HepG2 (cell line): ENCODE data around the gene WDSUB1. TPM values are rescaled to one million over a fixed set of nuclear protein-coding genes. Genes with fewer than 3 reads are reported as not detected.

Experiments
- CEBPB ChIP-seq: IDR thresholded peaks from 2 replicates; pipeline ENCODE4 v1.6.1; 2011; ENCODE audit warnings: low read depth, low read length, improper control_type of control experiment, borderline replicate concordance
- FOSL2 ChIP-seq: sonication (generic); formaldehyde crosslinking; IDR thresholded peaks from 2 replicates; pipeline ENCODE4 v1.4.0; 2020; ENCODE audit warnings: missing genetic modification reagents
- KLF13 ChIP-seq: sonication (generic); formaldehyde crosslinking; IDR thresholded peaks from 2 replicates; pipeline ENCODE4 v1.4.0; 2020; ENCODE audit warnings: mild to moderate bottlenecking, missing genetic modification reagents
- MNT ChIP-seq: fragments of 450-650 bp; IDR thresholded peaks from 2 replicates; pipeline ENCODE4 v1.6.1; 2016
- NR2C2 ChIP-seq: sonication (generic); formaldehyde crosslinking; IDR thresholded peaks from 2 replicates; pipeline ENCODE4 v1.4.0; 2020; ENCODE audit warnings: missing genetic modification reagents, mild to moderate bottlenecking, moderate library complexity, borderline replicate concordance
- RBAK ChIP-seq: sonication (generic); formaldehyde crosslinking; IDR thresholded peaks from 2 replicates; pipeline ENCODE4 v1.5.1; 2020; ENCODE audit warnings: mild to moderate bottlenecking, missing genetic modification reagents
- TCF7 ChIP-seq: sonication (generic); IDR thresholded peaks from 2 replicates; pipeline ENCODE4 v1.6.1; 2016; ENCODE audit warnings: antibody characterized with exemption, low read depth
- TOPORS ChIP-seq: sonication (generic); formaldehyde crosslinking; IDR thresholded peaks from 2 replicates; pipeline ENCODE4 v1.8.0; 2023; ENCODE audit warnings: mild to moderate bottlenecking, missing genetic modification reagents
- ZBTB3 ChIP-seq: sonication (generic); formaldehyde crosslinking; IDR thresholded peaks from 2 replicates; pipeline ENCODE4 v1.4.0; 2020; ENCODE audit warnings: low read depth, mild to moderate bottlenecking, moderate library complexity, missing genetic modification reagents, borderline replicate concordance
- ZBTB42 ChIP-seq: sonication (generic); formaldehyde crosslinking; IDR thresholded peaks from 2 replicates; pipeline ENCODE4 v1.5.0; 2020; ENCODE audit warnings: mild to moderate bottlenecking, missing genetic modification reagents
- ZNF138 ChIP-seq: sonication (generic); formaldehyde crosslinking; IDR thresholded peaks from 2 replicates; pipeline ENCODE4 v1.5.0; 2020; ENCODE audit warnings: mild to moderate bottlenecking, low read depth, missing genetic modification reagents
- ZNF317 ChIP-seq: sonication (generic); formaldehyde crosslinking; IDR thresholded peaks from 2 replicates; pipeline ENCODE4 v1.5.0; 2020; ENCODE audit warnings: mild to moderate bottlenecking, missing genetic modification reagents
- ZNF615 ChIP-seq: sonication (generic); formaldehyde crosslinking; IDR thresholded peaks from 2 replicates; pipeline ENCODE4 v1.5.0; 2020; ENCODE audit warnings: mild to moderate bottlenecking, missing genetic modification reagents, borderline replicate concordance
- ZNF773 ChIP-seq: sonication (generic); formaldehyde crosslinking; IDR thresholded peaks from 2 replicates; pipeline ENCODE4 v1.4.0; 2020; ENCODE audit warnings: missing genetic modification reagents, borderline replicate concordance
- polyA plus RNA-seq, 8 experiments: library from polyadenylated mRNA; depleted of rRNA in 3 of 8; stranded (reverse) in 7 of 8; unstranded in 1 of 8; fragments of >200 nt; fragmentation: Illumina TruSeq in 4 of 8; extraction: Trizol in 4 of 8; gene quantifications; 2 replicates each; pipeline versions ENCODE4 v1.2.1 to v1.2.3, GENCODE V29; 2011 to 2016; ENCODE audit warnings: low read depth in 4 of 8, missing spikeins in 1 of 8, mixed read lengths in 1 of 8; ENCODE audit not compliant: insufficient read depth in 1 of 8
- total RNA-seq, 5 experiments: library from RNA; depleted of rRNA; stranded (reverse); fragments of >200 nt; fragmentation: Illumina TruSeq; extraction: Trizol; gene quantifications; 2 replicates each; pipeline ENCODE4 v1.2.3, GENCODE V29; 2016; ENCODE audit warnings: low read depth in 1 of 5
- TF ChIP-seq, protein P1 (sequence below): IDR thresholded peaks from 2 replicates; pipeline ENCODE4 v1.6.1; 2016; ENCODE audit warnings: low read depth, missing genetic modification reagents, missing compliant biosample characterization
- TF ChIP-seq, protein P2 (sequence below): sonication (generic); formaldehyde crosslinking; IDR thresholded peaks from 2 replicates; pipeline ENCODE4 v1.5.1; 2020; ENCODE audit warnings: mild to moderate bottlenecking, missing genetic modification reagents, borderline replicate concordance
- TF ChIP-seq, protein P3 (sequence below): sonication (generic); formaldehyde crosslinking; IDR thresholded peaks from 2 replicates; pipeline ENCODE4 v1.8.0; 2022; ENCODE audit warnings: mild to moderate bottlenecking, missing genetic modification reagents

WDSUB1 gene
- total and polyA plus RNA-seq, 2 of the 13 experiments (the other 11 are each of a cell fraction or from before 2014, with no cell fraction given), result 10.1 to 10.7 TPM

DNA sequence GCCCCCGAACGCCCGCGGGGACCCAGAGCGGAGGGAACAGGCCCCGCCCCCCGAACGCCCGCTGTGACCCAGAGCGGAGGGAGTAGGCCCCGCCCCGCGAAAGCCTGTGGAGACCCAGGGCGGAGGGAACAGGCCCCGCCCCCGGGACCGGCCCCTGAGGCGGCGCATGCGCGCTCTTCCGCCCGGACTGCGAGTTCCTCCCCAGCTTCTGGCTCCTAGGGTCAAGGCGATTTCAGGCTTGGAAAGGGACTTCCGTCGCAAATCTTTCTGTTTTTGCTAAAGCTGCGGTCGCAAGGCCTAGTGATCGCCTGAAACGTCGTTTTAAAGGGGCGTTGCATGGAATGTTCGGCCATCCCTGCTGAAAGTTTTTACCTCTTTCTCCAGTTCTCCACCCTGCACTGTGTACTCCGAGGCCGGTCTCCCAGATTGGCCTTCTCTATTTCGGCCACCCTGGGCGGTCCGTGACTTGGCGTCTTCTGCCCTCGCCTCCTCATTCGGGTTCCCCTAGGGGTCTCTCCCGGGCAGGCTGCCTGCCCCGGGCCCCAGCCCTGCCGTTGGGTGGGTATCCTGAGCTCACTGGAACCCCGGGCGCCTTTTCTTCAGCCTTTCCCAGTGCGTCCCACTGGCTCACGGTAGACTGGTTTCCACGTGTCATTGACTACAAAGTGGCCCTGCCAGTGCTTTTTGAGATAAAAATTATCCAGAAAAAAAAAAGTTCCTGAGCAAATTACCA lies 372 bp upstream of the WDSUB1 start (continued):
- TF ChIP-seq, protein P1, sequence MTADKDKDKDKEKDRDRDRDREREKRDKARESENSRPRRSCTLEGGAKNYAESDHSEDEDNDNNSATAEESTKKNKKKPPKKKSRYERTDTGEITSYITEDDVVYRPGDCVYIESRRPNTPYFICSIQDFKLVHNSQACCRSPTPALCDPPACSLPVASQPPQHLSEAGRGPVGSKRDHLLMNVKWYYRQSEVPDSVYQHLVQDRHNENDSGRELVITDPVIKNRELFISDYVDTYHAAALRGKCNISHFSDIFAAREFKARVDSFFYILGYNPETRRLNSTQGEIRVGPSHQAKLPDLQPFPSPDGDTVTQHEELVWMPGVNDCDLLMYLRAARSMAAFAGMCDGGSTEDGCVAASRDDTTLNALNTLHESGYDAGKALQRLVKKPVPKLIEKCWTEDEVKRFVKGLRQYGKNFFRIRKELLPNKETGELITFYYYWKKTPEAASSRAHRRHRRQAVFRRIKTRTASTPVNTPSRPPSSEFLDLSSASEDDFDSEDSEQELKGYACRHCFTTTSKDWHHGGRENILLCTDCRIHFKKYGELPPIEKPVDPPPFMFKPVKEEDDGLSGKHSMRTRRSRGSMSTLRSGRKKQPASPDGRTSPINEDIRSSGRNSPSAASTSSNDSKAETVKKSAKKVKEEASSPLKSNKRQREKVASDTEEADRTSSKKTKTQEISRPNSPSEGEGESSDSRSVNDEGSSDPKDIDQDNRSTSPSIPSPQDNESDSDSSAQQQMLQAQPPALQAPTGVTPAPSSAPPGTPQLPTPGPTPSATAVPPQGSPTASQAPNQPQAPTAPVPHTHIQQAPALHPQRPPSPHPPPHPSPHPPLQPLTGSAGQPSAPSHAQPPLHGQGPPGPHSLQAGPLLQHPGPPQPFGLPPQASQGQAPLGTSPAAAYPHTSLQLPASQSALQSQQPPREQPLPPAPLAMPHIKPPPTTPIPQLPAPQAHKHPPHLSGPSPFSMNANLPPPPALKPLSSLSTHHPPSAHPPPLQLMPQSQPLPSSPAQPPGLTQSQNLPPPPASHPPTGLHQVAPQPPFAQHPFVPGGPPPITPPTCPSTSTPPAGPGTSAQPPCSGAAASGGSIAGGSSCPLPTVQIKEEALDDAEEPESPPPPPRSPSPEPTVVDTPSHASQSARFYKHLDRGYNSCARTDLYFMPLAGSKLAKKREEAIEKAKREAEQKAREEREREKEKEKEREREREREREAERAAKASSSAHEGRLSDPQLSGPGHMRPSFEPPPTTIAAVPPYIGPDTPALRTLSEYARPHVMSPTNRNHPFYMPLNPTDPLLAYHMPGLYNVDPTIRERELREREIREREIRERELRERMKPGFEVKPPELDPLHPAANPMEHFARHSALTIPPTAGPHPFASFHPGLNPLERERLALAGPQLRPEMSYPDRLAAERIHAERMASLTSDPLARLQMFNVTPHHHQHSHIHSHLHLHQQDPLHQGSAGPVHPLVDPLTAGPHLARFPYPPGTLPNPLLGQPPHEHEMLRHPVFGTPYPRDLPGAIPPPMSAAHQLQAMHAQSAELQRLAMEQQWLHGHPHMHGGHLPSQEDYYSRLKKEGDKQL (CRISPR knock-in tag), result no peak
- TF ChIP-seq, protein P2, sequence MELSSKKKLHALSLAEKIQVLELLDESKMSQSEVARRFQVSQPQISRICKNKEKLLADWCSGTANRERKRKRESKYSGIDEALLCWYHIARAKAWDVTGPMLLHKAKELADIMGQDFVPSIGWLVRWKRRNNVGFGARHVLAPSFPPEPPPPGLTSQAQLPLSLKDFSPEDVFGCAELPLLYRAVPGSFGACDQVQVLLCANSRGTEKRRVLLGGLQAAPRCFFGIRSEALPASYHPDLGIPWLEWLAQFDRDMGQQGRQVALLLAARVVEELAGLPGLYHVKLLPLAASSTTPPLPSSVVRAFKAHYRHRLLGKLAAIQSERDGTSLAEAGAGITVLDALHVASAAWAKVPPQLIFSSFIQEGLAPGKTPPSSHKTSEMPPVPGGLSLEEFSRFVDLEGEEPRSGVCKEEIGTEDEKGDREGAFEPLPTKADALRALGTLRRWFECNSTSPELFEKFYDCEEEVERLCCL (CRISPR knock-in tag), result 0 out of 2 replicates have a peak, but pooled peaks have one; percentile 4
- no peak for TF ChIP-seq KLF13
- no peak for TF ChIP-seq ZBTB3
- no peak; the same call in none of the 2 replicates for TF ChIP-seq ZNF773 (CRISPR knock-in tag)
- TF ChIP-seq ZNF615 (CRISPR knock-in tag), result 0 out of 2 replicates have a peak, but pooled peaks have one; percentile 34
- TF ChIP-seq FOSL2 (CRISPR knock-in tag), result no peak
- TF ChIP-seq, protein P3, sequence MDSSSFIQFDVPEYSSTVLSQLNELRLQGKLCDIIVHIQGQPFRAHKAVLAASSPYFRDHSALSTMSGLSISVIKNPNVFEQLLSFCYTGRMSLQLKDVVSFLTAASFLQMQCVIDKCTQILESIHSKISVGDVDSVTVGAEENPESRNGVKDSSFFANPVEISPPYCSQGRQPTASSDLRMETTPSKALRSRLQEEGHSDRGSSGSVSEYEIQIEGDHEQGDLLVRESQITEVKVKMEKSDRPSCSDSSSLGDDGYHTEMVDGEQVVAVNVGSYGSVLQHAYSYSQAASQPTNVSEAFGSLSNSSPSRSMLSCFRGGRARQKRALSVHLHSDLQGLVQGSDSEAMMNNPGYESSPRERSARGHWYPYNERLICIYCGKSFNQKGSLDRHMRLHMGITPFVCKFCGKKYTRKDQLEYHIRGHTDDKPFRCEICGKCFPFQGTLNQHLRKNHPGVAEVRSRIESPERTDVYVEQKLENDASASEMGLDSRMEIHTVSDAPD (CRISPR knock-in tag), result no peak; the same call in 1 of the 2 replicates
- no peak for TF ChIP-seq MNT
- TF ChIP-seq TOPORS, result 0 out of 2 replicates have a peak, but pooled peaks have one; percentile 2
- no peak for TF ChIP-seq TCF7
- TF ChIP-seq NR2C2, result no peak
- TF ChIP-seq ZBTB42, result no peak; the same call in 1 of the 2 replicates
- no peak for TF ChIP-seq CEBPB
- TF ChIP-seq ZNF317 (CRISPR knock-in tag), result peak; percentile 76
- TF ChIP-seq RBAK (CRISPR knock-in tag), result no peak
- TF ChIP-seq ZNF138 (CRISPR knock-in tag), result no peak
